GM19099 (cell line): ENCODE results near the gene MICU1.

ENCODE experiments used
- POLR2A ChIP-seq: IDR thresholded peaks from 3 replicates; pipeline ENCODE4 v1.6.1; 2011; ENCODE audit warnings: low read depth; ENCODE audit not compliant: insufficient read length; ENCODE audit errors: extremely low read depth

The MICU1 gene

GRCh38 chr10:72416661-72417060, 209.2 kb downstream of the MICU1 start:
- TF ChIP-seq POLR2A, result no peak

DNA sequence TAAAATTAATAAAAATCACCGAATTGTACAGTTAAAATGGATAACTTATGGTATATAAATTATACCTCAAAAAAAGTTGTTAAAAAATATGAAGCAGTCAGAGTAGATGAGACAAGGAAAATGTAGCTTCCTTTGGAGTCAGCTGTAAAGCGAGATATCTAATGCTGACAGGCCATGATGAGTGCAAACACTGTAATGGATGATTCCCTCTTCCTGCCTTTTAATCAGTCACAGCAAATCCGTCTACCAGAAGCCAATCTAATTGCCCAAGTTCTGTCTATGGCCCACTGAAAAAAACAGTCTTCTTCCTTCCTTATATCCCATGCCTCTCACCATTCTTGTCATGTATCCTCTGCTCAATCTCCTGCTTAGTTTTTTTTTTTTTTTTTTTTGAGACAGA, 211.2 kb downstream of the MICU1 start:
- no peak for TF ChIP-seq POLR2A

GRCh38 chr10:72409167-72409566, 216.7 kb downstream of the MICU1 start:
- TF ChIP-seq POLR2A, result no peak

GRCh38 chr10:72407927-72408600, 217.8 kb downstream of the MICU1 start:
- no peak for TF ChIP-seq POLR2A

GRCh38 chr10:72407471-72407870, 218.4 kb downstream of the MICU1 start:
- no peak for TF ChIP-seq POLR2A

- TF ChIP-seq POLR2A, result no peak
Measured at GRCh38 chr10:72392571-72392970, 233.3 kb downstream of the MICU1 start.

DNA sequence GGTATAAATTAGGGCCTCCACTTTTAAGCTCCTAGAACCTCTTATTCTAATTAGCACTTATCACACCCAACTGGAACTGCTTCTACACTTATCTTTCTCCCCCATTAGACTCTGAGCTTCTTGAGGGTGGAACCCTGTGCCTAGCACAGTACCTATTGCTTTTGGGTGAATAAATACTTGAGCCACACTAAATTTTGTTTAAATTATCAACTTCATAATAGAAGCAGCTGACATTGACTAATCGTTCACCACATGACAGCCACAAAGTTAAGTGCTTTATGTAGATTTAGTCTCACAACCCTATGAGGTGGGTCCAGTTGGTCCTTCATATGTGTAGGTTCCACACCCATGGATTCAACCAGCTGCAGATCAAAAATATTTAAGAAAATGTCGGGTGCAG, 235.1 kb downstream of the MICU1 start:
- no peak for TF ChIP-seq POLR2A

- no peak for TF ChIP-seq POLR2A
Measured at GRCh38 chr10:72389716-72390115, 236.2 kb downstream of the MICU1 start.

DNA sequence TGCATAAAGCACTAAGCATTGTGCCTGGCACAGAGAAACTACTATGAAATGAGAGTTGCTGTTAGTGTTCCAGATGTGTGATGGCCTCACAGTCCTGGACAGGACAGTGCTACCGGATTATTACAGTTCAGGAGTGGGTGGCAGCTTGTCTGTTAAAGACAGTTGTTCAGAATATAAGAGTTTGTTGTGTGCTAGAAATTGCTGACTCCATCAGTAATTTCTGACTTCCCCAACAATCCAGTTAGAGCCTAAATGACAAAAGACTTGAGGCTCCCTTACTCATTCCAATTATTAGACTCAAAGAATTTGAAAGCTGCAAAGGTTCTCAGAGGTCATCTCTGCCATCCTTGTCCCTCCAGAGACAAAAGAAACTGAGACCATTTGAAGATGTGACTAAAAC, 236.9 kb downstream of the MICU1 start:
- TF ChIP-seq POLR2A, result no peak

- no peak for TF ChIP-seq POLR2A
Measured at GRCh38 chr10:72388062-72388461, 237.8 kb downstream of the MICU1 start.

DNA sequence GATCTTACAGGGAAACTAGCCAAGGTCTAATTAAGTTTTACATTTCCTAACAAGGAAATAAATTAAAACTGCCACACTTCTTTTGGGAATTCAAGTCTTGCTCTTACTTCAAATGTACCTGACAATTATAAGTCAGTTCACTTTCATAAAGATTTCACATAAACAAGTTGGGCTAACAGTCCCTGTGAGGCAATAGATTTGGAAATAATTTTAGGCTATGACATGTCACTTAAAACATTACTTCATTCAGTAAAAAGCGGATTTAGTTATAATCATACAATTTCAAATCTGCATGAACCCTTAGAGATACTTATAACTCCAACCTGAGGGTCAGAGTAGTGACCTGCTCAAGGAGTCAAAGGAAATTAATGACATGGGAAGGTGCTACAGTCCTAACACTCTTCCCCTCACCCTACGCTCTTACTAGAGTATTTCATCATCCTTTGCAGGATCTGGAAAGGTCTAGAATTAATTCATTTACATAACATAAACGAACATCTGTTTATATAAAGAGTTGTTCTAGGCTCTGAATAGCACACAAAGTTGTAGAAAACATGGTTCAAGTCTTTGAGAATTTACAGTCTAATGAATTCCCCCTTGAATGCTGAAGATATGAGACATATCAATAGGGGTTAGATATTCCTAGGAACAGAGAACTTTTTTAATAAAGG, 238.8 kb downstream of the MICU1 start:
- no peak for TF ChIP-seq POLR2A

- no peak for TF ChIP-seq POLR2A
Measured at GRCh38 chr10:72385724-72386123, 240.2 kb downstream of the MICU1 start.

DNA sequence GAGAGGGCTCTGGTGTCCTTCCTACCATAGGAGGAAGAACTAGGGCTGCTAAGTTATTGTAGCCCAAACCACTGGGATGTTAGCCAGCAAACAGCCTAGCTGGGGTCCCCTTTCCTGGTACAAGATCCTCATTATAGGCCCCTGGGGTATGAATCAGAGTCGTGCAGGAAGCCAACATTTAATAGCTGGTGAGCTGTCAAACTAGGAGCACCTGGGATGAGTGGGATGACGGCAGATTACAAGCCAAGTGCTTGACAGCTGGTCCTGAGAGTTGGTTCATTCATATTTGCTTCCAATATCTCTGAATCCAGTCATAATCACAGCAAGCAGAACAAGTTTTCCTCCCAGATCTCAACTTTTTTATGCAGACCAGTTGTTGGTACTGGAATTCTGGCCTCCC, 246.1 kb downstream of the MICU1 start:
- no peak for TF ChIP-seq POLR2A

DNA sequence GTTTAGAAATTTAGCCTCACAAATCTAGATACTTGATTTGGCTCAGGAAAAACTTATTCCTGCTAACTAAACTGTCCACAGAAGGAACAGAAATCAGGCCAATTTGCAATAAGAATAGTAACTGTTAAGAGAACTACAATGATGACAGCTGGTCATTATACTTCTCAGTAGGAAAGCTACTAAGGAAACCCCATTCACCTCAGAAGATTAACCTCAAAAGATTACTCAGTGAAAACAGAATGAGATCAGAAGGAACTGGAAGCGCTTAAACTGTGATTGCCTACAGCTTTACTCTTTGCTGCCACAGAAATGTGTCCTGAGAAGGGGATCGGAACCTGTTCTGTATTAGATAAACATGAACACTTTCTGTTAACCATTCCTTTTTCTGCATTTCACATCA, 246.8 kb downstream of the MICU1 start:
- no peak for TF ChIP-seq POLR2A

DNA sequence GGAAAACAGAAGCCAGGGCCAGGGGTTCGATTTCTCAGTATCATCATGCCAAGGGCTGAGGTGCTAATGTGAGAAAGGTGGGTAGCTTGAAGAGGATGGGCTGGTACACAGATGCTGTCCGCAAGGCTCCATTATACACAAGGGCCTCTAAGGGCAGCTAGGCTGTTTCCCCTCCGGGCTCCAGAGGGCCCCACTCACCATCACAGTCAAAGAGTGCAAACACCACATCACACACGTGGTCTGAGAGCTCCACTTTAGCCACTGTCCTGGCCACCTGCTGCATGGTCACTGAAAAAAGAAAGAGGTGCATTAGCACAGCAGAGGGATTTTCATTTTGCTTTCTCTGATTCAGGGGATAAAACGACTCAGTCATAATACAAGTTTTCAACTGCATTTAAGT, 250.3 kb downstream of the MICU1 start:
- TF ChIP-seq POLR2A, result no peak

GRCh38 chr10:72375173-72375572, 250.7 kb downstream of the MICU1 start:
- TF ChIP-seq POLR2A, result no peak
